ENCODE data around the gene MYH8. TPM values are rescaled to one million over a fixed set of nuclear protein-coding genes. Genes with fewer than 3 reads are reported as not detected.

Gene MYH8
- not detected for total RNA-seq

DNA sequence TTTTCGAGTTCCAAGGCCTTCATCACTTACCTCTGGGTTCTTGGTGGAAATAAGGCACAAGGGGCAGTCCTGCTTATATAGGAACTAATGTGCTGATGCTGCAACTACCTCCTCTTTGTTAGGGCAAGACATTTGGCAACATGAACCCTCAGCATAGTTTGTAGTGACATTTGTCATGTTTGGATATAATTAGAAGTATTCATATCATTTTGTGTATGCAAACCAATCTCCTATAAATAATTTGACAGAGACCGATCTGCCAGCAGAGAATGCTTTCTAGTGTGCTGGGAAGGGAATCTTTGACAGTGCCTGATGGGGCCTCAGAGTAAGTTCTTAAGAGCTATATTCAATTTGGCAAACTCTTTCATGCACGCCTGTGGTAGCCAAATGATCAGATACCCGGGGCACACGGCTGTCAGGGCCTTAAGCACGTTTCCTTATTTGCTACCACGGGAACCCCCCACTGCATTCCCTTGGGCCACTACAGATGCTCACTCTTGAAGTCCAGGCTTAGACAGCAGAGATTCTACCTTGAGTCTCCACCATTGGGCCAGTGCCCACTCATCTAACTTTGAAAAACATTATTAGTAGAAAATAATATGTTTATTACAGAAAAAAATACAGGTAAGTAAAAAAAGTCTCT is at the start of gene MYH8:
TSS of gene MYH8 (minus strand) at position 51 of the 643 bp plus-strand sequence. CDS start 1,723 bp downstream, outside the sequence.
- ATAC-seq = no peak
- DNase-seq (ENCODE audit: low spot score) = no peak

DNA sequence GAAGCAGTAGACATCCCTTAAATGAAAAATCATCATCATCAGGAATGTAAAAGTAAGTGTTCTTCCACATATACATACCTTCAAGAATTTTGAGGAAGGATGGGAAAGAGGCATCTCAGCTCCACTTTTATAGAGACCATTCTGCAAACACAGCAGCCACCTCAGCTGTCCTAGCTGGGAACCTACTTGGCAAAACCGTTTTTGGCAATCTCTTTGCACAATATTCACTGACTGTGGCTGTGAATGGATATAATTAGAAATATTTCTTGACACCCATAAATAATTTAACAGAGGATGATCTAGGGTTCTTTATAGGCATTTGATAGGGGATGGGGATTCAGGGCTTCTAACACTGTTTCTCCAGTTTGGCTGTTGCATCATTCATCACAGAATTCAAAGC is 47.7 kb upstream of the MYH8 start, which contains the start of gene MYH4:
TSS of gene MYH4 (minus strand) at position 101 of the 400 bp plus-strand sequence. CDS start 2,814 bp downstream, outside the sequence.
- ATAC-seq (no peak), DNase-seq (ENCODE audit: low spot score) (no peak)

DNA sequence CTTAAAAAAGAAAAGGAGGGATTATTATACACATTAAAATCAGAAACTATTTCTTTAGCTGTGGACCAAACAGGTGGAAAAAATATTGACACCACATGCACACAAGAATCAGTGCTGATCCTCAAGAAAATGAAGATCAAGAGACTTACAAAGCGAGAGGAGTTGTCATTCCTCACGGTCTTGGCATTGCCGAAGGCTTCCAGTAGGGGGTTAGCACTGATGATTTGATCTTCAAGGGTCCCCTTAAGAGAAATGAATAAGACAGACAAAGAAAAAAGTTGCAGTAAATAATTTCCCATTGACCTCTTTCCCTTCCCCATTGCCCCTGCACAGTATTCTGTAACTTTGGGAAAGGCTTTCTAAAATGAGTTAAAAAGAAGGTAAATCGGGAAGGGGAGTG is 41.7 kb upstream of the MYH8 start:
- ATAC-seq (no peak), DNase-seq (ENCODE audit: low spot score) (no peak)

DNA sequence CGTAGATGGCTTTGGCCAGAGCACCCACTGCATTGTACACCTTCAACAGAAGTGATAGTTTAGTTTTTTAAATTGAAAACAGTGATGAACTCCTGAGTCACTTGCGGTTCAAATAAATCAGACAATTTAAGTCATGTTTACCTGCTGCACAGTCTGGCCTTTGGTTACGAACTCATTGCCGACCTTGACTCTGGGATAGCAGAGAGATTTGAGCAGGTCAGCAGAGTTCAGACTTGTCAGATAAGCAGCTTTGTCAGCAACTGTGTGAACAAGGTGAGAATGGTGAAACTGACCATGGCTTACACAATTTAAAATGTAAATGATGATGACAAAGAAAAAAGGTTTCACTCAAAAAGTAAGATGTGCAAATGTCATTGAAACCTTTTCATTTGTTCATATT is 38.3 kb upstream of the MYH8 start:
- no peak for DNase-seq (ENCODE audit: low spot score)

DNA sequence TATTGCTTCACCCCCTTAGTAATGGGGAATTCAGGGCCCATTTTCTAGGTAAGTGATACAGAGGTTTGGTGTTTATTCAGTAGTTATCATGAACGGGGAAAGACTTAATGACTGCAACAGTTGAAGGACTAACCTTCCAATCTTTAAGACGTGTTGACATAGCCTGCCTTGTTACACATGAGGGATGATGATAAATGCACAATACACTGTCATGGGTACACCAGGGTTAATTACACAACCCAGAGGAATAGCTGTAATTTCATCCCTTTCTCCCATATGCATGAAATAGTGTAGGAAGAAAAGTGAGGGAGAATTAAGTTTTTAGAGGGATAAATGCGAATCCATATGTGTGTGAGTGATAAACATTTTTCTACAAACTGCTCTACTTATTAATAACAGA is 37.0 kb upstream of the MYH8 start:
- ATAC-seq (no peak), DNase-seq (ENCODE audit: low spot score) (no peak)

More for the DNA sequence above, 38.3 kb upstream of the MYH8 start:
- no peak for ATAC-seq

DNA sequence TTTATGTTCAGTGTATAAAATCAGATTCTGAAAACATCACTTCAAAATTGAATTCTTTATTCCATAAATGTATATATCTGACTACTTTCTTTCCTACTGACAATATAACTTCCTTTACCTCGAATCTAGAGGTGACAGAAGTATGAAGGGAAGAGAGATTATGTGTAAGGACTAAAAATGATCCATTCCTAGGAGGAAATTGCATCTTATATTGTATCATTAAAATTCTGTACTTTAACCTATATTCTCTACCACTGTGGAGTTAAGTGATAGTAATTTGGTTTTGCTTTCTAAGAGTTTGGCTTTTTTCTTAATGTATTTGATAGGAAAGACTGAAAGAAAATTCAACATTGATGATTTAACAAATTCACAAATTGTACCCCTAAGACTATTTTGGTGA is 36.2 kb upstream of the MYH8 start:
- ATAC-seq (no peak), DNase-seq (ENCODE audit: low spot score) (no peak)

DNA sequence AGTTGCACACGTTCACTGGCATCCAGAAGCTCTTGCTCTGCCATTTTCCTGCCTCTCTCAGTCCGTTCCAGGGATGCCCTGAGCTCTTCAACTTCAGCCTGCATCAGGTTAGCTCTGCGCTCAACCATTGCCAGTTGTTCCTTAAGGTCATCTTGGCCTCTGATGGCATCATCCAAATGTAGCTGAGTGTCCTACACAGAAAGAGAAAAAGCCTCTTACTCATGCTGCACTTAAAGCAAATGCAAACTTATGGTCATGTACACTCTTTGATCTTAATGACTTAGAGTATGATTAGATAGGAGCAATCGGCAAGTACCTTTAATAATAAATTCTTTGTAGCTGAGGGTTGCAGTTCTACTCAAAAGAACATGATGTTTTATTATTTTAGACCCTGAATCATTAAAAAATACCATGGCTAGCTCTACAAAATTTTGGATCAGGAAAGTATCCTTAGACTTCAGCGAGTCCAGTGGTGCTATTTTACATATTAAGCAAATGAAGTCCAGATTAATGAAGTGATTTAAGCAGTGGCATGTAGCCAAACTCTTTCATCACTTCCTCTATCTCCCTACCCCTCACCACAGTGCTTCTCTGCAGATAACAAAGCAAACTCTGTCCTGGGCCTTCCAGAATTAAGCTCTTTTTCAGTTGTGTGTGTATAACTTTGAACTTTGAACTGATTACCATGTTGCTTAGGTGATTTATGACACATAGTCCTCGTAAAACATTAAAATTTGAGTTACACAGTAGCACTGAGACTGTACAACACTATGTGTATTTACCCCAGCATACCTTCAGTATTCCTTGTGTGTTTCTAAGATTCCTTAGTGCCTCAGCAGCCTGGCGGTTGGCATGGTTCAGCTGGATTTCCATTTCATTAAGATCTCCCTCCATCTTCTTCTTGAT is 25.5 kb upstream of the MYH8 start:
- no peak for DNase-seq (ENCODE audit: low spot score)

DNA sequence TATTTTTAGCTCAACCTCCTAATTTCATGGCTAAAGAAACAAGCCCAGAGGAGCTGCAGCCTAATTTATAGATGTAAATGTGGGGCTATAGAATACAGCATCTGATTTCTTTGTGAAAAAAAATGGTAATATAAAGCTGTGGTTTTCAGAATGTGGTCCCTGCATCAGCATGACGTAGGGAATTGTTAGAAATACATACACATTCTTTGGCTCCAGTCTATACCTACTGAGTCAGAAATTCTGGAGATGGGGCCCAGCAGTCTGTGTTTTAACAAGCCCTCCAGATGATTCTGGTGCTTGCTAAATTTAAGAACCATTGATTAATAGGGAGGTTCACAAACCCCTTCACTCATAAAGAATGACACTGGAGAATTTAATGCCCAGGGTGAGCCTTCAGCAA is 18.1 kb upstream of the MYH8 start:
- DNase-seq (ENCODE audit: low spot score) (no peak), ATAC-seq (no peak)

More for the DNA sequence above, 25.5 kb upstream of the MYH8 start:
- ATAC-seq = no peak

DNA sequence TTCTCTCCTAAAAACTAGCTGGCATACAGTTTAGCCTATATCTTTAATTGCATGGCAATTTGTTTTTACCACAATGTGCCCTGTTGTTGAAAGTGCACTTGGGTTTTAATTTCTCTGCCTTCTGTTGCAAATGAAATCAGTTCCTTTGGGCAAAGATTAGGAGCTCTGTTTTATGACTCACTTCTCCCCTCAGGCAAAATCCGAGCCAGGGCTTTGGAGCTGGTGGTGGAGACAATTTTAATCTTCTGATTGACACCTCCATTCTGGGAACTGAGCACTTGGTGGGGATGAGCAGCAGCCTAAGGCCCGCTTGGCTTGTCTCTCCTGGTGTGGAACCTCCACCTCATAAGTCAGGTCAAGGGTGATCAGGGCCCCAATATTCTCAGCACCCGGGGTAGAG is 13.3 kb upstream of the MYH8 start:
- ATAC-seq = no peak

DNA sequence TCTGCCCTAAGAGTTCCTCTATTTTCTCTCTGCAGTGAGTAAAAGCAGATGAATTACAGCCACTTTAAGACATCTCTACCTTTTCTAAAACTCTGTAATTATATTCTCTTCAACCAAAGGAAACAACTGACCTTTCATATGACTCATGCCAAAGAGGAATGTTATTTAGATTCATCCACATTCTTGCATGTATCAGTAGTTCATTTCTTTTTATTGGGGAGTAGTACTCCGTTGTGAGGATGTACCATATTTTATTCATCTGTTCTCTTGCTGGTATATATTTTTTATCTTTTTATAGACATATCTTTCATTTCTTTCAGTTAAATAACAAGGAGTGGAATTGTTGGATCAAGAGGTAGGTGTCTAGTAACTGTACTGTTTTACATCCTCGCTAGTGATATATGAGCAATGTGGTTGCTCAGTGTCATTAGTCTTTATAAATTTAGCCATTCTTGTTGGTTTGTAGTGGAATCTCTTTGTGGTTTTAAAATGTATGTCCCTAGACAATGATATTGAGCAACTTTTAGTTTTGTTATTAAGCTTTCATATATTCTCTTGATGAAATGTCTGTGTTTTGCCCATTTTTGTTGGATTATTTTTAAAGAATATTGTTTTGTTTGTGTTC is 7.8 kb upstream of the MYH8 start:
- ATAC-seq = no peak
- DNase-seq (ENCODE audit: low spot score) = no peak

More for the DNA sequence above, 13.3 kb upstream of the MYH8 start:
- DNase-seq (ENCODE audit: low spot score) = no peak

DNA sequence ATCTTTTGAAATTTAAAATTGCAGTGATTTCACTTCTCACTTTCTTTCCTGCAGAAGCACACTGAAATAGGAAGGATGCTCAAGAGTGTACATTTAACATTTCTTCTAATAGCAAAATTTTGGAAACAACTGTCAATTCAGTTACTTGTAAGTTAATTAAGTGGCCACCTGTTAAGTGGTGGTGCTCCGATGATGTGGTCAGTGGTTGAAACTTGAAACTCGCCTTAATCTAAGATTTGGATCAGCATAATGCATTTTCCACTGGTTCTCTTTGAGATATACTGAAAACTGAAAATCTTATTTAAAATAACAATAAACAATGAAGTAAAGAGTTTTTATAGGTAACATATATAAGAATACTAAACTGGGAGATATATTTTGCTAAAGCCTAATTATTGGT is 7.0 kb upstream of the MYH8 start:
- DNase-seq (ENCODE audit: low spot score) (no peak), ATAC-seq (no peak)

DNA sequence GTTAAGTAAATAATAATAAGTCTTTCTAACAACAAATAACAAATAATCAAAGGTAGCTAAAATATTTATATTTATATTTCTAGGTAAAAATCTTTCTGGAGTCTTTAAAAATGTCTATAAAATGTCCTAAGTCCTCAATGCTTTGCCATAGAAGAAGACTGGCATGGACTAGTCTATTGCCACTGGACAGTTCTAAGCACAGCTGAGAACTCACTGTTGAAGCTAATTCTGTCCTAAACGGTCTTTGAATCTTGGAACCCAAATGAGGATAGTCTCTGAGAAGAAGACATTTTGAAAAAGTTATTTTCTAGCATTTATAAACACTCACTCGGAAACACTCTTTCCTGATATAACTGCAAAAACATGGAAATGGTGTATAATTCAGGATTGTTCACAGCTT is 539 bp downstream of the MYH8 start:
- DNase-seq (ENCODE audit: low spot score) (no peak), ATAC-seq (no peak)

DNA sequence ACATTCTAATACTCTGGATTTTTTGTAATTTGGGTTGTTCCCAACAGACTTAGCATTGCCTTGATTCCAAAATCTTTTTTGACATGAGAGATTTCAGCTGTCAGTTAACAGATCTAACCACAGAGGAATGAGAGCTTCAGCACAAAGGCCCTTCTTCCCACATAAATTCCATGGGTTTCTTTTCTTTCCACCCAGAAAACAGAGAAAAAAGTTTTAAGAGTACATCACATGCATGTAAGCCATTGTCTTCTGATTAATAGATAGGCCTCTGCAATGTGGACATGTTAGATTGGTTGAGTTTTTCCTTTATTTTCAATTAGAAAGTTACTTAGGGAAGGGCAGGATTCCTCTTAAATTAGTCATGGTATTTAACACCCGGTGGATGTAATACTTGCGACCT is 939 bp downstream of the MYH8 start:
- DNase-seq (ENCODE audit: low spot score) (no peak), ATAC-seq (no peak)

DNA sequence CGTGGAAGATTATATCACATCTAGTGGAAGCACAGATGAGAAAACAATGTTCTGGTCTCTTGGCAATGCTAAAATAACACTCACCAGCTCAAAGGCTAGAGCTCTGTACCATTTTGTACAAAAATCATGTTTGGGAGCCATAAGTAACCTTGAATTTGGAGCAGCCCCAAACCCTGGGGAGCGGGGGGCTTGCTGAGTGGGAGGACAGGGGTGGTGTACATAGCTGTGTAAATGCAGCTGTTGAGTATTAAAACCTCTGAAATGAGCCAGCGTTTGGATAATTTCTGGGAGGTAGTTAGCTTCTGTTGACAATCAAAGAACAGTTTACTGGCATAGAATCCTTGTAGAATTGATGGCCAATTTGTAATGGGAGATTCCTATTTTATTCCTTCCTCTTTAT is 4.3 kb downstream of the MYH8 start:
- ATAC-seq (no peak), DNase-seq (ENCODE audit: low spot score) (no peak)

DNA sequence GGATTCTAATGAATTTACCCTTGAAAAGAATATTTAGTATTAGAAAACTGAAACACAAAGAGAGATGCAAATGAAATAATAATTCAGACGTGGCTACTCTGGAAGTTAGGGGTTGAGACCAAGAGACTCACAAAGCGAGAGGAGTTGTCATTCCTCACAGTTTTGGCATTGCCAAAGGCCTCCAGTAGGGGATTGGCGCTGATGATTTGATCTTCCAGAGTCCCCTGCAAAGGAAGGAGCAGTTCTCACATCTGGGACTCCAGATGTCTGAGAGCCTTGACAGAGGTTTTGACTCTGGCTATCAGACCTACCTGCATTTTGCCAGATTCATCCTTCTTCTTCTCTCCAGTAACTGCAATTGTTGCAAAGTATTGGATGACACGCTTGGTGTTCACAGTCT is 6.6 kb downstream of the MYH8 start:
- DNase-seq (ENCODE audit: low spot score) (no peak), ATAC-seq (no peak)

DNA sequence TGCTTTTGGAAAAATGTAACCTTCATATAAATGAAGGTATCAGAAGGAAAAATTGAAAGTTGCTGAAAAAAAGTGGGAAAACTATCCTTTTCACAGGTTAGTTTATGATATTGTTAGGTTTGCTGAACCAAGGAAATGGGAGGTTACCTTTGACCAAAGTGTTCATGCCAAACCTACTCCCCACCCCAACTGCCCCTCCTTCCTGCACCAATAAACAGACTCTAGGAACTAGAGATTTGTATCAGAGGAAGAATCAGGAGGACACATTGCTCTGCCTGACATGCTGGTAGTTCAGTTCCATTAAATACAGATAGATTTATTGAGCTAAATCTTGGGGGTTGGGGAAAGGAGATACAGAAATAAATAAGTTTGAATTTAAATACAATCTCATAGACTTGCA is 18.2 kb downstream of the MYH8 start:
- no peak for ATAC-seq
- DNase-seq (ENCODE audit: low spot score) = no peak

DNA sequence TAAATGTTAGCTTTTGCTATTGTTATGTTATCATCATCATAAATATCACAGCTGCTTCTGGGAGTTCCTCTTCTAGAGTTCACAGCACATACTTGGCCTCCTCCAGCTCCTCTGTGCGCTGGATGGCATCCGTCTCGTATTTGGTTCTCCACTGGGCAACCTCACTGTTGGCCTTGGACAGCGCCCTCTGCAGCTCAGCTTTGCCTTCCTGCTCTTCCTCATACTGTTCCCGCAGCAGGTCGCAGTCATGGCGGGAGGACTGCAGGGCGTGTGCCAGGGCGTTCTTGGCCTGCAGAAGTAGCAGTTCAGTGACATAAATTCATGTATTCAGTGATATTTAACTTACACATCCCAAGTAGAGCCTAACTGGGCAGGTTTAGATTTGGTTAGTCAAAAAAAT is 23.4 kb downstream of the MYH8 start:
- no peak for ATAC-seq
- no peak for DNase-seq (ENCODE audit: low spot score)

DNA sequence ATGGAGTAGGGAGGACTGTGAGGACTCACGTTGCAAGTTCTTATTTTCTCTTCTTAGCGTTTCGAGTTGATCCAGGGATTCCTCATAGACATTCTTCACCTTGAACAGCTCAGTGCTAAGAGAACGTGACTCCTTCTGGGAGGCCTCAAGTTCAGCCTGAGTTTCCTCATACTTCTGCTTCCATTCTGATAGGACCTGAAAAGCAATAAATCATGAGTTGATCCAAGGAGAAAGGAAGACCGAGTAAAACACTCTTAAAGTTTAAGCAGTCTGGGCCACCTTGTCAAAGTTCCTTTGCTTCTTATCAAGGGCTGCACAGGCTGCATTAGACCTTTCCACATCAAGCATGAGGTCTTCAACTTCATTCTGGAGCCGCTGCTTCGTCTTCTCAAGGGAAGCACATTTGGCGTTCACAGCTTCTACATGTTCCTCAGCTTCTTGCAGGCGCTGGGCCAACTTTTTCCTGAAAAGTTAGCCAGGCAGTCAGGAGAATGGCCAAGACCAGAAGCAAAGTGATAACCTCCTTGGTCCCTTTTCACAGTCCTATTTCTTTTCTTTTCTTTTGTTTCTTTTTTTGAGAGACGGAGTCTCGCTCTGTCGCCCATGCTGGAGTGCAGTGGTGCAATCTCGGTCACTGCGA is 25.1 kb downstream of the MYH8 start:
- ATAC-seq (no peak), DNase-seq (ENCODE audit: low spot score) (no peak)

DNA sequence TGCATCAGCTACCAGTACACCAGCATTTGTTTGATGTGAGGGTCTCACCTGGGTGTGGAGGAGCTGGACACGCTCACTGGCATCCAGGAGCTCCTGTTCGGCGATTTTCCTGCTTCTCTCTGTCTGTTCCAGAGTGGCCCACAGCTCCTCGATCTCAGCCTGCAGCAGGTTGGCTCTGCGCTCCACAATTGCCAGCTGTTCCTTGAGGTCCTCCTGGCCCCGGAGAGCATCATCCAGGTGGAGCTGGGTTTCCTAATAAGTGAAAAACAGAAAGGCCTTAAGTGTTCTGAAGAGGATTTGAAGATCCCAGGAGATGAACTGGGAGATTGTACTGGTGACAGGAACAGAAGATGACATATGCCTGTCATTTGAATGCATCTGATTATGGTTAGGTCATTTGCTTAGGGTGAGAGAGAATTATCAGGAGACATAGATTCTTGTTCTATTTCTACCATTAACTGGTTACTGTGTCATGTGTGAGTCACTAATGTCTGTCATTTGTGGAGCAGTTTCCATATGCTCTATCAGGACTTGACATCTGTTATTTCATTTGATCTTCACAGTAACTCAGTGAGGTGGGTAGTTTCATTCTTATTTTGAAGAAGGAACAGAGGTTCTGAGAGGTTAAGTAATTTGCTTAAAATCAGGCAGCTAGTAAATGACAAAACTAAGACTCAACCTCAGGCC is 27.4 kb downstream of the MYH8 start:
- no peak for DNase-seq (ENCODE audit: low spot score)

DNA sequence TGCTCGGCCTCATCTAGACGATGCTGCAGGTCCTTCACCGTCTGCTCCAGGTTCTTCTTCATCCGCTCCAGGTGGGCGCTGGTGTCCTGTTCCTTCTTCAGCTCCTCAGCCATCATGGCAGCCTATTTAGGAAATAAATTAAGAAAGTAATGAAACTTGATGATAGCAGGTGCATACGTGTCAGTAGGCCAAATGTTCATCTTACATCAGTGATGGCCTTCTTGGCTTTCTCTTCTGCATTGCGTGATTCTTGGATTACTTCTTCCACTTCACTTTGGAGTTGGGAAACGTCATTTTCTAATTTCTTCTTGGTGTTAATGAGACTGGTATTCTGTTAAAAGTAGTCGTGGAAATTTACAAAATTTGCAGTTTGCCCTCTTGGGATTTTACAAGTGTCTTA is 28.9 kb downstream of the MYH8 start:
- ATAC-seq = no peak
- DNase-seq (ENCODE audit: low spot score) = no peak

More for the DNA sequence above, 27.4 kb downstream of the MYH8 start:
- ATAC-seq = no peak

DNA sequence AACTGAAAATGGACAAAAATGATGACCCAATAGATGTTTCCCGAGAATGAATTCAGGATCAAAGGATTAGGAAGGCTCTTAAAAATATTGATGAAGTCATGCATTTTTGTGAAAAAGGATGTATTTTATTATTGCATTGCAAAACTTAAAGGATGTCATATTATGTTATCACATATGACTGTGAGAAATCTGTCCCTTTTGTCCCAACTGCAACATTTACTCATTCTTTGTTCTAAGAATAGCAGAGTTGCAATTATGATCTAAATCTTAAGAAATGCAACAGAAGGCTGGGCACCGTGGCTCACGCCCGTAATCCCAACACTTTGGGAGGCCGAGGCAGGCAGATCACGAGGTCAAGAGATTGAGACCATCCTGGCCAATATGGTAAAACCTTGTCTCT is 35.9 kb downstream of the MYH8 start:
- ATAC-seq (no peak), DNase-seq (ENCODE audit: low spot score) (no peak)

All from left lobe of liver (tissue), 2 donors.